AG10803 (cell line): ENCODE measurements around the gene BBIP1.

Source experiments
- DNase-seq: peaks from one replicate; pipeline ENCODE4 v3.0.0; 2010; ENCODE audit warnings: low read depth
- H3K4me3 ChIP-seq: 2 replicates; pipeline ENCODE4 v1.5.1; 2011; ENCODE audit warnings: mild to moderate bottlenecking, low read length, control low read depth
- TF ChIP-seq, protein P1 (sequence below): conservative IDR thresholded peaks from 2 replicates; pipeline ENCODE4 v1.5.1; 2011; ENCODE audit warnings: mild to moderate bottlenecking, low read length, control low read depth, inconsistent platforms

The BBIP1 gene

DNA sequence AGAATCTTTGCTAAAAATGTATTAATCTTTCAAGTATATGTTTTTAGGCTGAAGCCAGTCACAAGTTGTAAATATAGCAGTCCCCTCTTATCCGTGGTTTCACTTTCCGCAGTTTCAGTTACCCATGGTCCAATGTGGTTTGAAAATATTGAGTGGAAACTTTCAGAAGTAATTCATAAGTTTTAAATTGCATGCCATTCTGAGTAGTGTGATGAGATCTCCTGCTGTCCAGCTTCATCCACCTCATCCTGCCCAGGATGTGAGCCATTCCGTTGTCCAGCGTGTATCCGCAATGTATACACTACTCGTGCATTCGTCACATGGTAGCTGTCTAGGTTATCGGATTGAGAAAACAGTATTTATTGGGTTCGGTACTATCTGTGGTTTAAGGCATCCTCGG lies 35.1 kb downstream of the BBIP1 start:
- H3K4me3 ChIP-seq, result no peak overlapping the region

DNA sequence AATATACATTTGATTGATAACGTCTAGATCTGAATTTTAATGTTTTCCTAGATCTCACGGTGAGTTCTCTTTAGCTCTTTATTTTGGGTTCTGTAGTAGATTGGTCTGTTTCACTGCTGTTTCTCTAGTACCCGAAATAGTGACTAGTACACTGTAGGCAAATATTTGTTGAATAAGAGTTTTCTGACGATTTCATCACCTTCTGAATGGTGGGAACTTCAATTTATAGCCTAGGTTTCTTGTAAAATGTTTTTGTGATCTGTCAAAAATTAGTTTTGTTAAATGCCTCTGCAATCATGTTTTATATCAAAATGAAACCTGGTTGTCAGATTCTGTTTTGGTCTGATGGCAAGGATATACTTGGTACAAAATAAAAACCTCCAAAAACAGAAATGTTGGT lies 37.1 kb downstream of the BBIP1 start:
- TF ChIP-seq, protein P1, sequence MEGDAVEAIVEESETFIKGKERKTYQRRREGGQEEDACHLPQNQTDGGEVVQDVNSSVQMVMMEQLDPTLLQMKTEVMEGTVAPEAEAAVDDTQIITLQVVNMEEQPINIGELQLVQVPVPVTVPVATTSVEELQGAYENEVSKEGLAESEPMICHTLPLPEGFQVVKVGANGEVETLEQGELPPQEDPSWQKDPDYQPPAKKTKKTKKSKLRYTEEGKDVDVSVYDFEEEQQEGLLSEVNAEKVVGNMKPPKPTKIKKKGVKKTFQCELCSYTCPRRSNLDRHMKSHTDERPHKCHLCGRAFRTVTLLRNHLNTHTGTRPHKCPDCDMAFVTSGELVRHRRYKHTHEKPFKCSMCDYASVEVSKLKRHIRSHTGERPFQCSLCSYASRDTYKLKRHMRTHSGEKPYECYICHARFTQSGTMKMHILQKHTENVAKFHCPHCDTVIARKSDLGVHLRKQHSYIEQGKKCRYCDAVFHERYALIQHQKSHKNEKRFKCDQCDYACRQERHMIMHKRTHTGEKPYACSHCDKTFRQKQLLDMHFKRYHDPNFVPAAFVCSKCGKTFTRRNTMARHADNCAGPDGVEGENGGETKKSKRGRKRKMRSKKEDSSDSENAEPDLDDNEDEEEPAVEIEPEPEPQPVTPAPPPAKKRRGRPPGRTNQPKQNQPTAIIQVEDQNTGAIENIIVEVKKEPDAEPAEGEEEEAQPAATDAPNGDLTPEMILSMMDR, result no peak
- no peak for DNase-seq
- H3K4me3 ChIP-seq, result no peak overlapping the region

More for the DNA sequence above, 35.1 kb downstream of the BBIP1 start:
- no peak for DNase-seq
- TF ChIP-seq, protein P1, result no peak

DNA sequence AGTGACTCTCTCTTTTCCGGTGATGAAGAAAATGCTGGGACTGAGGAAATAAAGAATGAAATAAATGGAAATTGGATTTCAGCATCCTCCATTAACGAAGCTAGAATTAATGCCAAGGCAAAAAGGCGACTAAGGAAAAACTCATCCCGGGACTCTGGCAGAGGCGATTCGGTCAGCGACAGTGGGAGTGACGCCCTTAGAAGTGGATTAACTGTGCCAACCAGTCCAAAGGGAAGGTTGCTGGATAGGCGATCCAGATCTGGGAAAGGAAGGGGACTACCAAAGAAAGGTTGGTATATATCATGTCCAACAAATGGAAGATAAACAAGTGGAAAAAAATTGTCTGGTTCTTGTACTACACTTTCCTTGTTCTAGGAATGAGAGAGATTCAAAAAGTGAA lies 37.7 kb downstream of the BBIP1 start:
- TF ChIP-seq, protein P1, result no peak
- no peak for DNase-seq
- no peak overlapping the region for H3K4me3 ChIP-seq

DNA sequence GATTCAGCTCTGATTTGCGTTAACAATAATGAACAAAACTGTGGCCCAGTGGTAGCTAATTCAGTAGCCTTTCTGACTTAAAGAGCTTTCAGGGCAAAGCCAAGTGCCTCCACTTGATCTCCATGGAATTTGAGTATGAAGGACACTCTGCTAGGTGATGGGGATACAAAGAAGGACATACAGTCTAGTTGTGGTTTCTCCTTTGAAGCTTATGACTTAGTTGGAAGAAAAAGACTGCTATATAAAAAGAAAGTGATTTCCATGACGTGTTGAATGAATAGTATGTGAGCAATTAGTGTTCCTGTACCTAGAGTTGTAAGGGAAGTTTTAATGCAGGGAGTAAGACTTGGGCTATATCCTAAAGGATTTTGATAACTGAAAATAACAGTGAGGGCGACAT lies 39.0 kb downstream of the BBIP1 start:
- no peak overlapping the region for H3K4me3 ChIP-seq
- no peak for DNase-seq
- TF ChIP-seq, protein P1, result no peak

DNA sequence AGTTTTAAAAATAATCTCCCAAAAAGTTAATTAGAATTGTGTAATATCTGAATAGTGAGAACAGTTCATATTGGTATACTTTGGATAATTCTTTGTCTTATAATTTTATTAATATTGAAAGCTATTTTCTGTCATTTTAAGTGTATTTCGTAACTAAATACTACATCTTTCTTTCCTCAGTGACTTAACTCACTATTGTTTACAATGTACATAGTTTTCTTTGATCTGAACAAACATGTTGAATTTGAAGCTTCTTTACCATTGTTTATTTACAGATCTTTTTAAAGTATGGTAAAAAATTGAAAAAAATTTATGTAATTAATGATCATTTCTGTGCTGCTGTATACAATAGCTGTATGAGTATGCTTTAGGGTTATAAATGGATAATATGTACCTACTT lies 42.2 kb downstream of the BBIP1 start:
- TF ChIP-seq, protein P1, result no peak
- H3K4me3 ChIP-seq, result no peak overlapping the region
- DNase-seq, result no peak

DNA sequence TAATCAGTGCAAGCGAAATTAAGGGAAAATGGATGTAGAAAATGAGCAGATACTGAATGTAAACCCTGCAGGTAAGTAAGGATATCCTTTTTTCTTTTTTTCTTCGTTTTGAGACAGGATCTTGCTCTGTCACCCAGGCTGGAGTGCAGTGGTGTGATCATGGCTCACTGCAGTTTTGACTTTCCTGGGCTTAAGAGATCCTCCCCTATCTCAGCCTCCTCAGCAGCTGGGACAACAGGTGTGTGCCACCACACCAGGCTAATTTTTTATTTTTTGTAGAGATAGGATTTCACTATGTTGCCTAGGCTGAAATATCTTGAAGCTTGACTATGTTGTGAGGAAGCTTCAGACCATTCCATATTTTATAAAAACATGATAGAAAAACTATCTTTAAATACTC lies 43.0 kb downstream of the BBIP1 start:
- TF ChIP-seq, protein P1, result no peak
- H3K4me3 ChIP-seq, result no peak overlapping the region
- DNase-seq, result no peak

DNA sequence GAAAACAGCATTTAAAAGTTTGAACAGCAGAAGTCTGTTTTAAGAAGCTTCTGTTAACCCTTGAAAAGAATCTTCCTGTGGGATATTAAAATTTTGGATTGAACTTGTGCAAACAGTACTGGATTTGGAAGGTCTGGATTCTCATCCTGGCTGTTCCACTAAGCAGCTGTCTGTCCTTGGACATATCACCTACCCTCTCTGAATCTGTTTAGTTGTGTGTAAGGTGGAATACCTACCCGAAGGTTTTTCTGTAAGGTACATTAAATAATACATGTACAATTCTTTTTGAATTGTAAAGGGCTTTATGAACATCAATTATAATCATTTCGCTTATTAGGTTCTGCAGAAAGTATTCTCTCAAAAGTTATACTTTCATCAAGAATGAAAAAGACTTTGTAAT lies 45.0 kb downstream of the BBIP1 start:
- DNase-seq, result no peak
- peak overlapping the region; percentile 81 for H3K4me3 ChIP-seq
- TF ChIP-seq, protein P1, result no peak
